Coronary artery (tissue), 2 donors: ENCODE results near the gene CCDC81.
"Not testable (repeated sequence)": the region's sequence is repeated elsewhere in the genome, so short reads cannot be mapped to it uniquely, and the experiment has no call there.

Experiments
- DNase-seq: peaks from one replicate; pipeline ENCODE4 v3.0.0-alpha.2; 2017; ENCODE audit warnings: low spot score
- H3K27ac ChIP-seq, 2 donors: fragments of 200-600 bp; sonication (generic); one replicate each; pipeline ENCODE4 v1.5.1; 2016 to 2019
- H3K4me3 ChIP-seq: fragments of 200-600 bp; sonication (generic); 2 replicates; pipeline ENCODE4 v1.5.1; 2016; ENCODE audit warnings: mild to moderate bottlenecking, moderate library complexity
- TF ChIP-seq, protein P1 (sequence below): fragments of 200-600 bp; sonication (generic); IDR thresholded peaks from one replicate; pipeline ENCODE4 v1.5.1; 2019; ENCODE audit warnings: antibody characterized with exemption

The CCDC81 gene

DNA sequence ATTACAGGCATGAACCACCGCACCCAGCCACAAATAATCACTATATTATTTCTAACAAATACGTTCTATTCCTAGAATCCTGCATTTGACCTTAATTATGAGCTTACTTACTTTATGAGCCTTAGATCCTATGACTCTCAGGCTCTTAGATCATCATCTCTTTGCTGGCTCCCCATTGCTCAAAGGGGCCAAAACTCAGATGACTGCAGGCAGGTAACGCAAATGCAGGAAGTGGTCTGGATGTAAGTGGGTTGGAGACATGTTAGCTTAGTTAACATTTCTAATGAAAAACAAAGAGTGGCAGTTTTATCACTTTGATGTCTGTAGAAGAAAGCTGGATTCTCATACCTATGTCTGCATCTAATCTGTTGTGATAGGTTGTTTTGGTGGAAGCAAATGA lies 23.4 kb downstream of the CCDC81 start:
- Histone ChIP-seq H3K4me3 (no peak overlapping the region), H3K27ac (no peak overlapping the region)
- no peak for DNase-seq
- TF ChIP-seq, protein P1, sequence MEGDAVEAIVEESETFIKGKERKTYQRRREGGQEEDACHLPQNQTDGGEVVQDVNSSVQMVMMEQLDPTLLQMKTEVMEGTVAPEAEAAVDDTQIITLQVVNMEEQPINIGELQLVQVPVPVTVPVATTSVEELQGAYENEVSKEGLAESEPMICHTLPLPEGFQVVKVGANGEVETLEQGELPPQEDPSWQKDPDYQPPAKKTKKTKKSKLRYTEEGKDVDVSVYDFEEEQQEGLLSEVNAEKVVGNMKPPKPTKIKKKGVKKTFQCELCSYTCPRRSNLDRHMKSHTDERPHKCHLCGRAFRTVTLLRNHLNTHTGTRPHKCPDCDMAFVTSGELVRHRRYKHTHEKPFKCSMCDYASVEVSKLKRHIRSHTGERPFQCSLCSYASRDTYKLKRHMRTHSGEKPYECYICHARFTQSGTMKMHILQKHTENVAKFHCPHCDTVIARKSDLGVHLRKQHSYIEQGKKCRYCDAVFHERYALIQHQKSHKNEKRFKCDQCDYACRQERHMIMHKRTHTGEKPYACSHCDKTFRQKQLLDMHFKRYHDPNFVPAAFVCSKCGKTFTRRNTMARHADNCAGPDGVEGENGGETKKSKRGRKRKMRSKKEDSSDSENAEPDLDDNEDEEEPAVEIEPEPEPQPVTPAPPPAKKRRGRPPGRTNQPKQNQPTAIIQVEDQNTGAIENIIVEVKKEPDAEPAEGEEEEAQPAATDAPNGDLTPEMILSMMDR = no peak

DNA sequence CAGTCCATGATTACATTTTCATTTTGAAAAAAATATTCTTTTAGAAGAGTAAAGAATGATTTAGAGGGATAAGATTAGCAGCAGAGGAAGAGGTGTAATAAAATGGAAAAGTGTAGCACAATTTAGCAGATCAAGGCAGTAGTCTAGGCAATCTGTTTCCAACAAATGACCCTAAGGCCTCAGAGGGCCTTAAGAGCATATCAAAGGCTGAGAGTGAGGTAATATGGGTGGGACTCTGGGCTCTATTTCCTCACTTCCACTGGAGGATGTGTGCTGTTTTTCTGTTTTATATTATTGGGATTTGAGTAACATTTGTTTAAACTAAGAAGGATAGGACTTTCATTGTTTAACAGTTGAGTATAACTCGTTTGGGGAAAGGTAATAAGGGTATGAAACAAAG lies 28.8 kb downstream of the CCDC81 start:
- Histone ChIP-seq H3K27ac (no peak overlapping the region), H3K4me3 (no peak overlapping the region)
- no peak for DNase-seq
- TF ChIP-seq, protein P1 = no peak

DNA sequence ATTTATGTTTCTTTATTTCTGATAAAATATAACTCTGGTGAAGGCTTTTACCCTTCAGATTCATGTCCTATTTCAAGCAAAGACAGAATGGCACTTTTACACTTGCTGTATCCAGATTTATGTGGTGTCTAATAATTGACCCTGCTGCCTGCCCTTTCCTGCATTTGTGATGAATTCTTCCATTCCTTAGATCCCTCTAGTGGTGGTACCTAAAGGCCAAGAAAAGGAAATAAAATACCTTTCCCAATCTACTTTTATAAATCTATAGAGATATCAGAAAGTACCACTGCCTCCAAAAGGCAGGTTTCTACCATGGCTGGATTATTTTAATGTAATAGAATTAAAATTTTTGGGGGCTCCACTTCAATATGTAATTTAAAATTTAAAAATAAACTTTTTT lies 34.2 kb downstream of the CCDC81 start:
- no peak for DNase-seq

DNA sequence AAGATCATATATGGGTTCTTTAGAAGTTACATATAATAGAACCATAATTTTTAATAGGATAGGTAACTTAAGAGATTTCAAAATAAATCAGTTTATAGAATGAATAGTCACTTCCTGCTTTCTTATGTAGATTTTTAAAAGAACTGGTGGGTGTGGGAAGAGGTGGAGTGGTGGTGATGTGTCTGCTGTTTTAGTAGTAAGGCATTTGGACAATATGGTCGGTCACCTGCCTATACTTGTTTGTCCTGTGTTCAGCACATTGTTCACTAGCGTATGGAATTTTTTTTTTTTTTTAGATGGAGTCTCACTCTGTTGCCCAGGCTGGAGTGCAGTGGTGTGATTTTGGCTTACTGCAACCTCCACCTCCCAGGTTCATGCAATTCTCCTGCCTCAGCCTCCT lies 39.3 kb downstream of the CCDC81 start:
- Histone ChIP-seq H3K4me3 (no peak overlapping the region), H3K27ac (no peak overlapping the region)
- no peak for DNase-seq
- TF ChIP-seq, protein P1 = no peak

More for the DNA sequence above, 34.2 kb downstream of the CCDC81 start:
- Histone ChIP-seq H3K4me3 (no peak overlapping the region), H3K27ac (no peak overlapping the region)
- TF ChIP-seq, protein P1 = no peak

DNA sequence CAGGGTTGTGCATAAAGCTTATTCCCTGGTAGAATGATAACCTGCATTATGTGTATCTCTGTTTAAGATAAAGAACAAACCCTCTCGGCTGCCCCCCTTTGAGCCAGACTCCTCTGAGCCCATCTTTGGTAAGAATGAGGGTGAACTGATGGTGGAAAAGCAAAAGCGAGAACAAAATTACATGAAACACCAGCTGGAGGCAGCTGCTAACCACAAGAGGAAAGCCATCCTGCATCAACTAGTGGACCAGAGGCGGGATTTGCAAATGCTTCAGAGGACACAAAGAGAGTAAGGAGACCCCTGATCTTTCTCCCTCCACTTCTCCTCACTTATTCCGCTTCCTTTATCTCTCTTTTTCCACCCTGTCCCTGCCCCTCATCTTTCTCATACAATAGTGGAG lies 40.3 kb downstream of the CCDC81 start:
- DNase-seq = no peak
- Histone ChIP-seq H3K27ac (no peak overlapping the region), H3K4me3 (no peak overlapping the region)
- TF ChIP-seq, protein P1 = no peak

DNA sequence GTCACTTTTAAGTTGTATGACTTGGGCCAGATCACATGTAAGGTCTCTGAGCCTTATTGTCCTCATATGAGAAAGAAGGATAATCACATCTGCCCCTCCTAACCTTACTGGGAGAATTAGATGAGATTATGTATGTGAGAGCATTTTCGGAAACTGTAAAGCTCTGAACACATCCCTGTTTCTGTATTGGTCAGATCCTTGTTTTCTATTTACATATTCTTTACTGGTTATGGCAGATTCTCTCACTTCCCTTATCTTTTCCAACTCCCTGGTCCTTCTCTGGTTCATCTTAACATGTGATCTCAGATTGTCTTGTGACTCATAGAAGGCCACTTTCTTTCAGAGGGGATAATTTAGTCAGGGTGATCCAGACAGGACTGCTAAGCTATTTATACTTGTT lies 41.8 kb downstream of the CCDC81 start:
- TF ChIP-seq, protein P1 = no peak
- no peak for DNase-seq
- Histone ChIP-seq H3K27ac (no peak overlapping the region), H3K4me3 (no peak overlapping the region)

DNA sequence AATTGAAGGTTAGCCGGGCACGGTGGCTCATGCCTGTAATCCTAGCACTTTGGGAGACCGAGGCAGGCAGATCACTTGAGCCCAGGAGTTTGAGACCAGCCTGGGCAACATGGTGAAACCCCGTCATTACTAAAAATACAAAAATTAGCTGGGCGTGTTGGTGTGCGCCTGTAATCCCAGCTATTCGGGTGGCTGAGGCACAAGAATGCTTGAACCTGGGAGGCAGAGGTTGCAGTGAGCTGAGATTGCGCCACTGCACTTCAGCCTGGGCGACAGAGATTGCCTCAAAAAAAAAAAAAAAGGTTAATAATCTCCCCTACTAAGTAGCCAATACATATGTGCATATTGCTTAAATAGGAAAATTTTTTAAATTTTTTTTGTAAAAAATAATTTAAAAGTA lies 42.3 kb downstream of the CCDC81 start:
- not testable (repeated sequence) for H3K27ac ChIP-seq, H3K4me3 ChIP-seq, DNase-seq

DNA sequence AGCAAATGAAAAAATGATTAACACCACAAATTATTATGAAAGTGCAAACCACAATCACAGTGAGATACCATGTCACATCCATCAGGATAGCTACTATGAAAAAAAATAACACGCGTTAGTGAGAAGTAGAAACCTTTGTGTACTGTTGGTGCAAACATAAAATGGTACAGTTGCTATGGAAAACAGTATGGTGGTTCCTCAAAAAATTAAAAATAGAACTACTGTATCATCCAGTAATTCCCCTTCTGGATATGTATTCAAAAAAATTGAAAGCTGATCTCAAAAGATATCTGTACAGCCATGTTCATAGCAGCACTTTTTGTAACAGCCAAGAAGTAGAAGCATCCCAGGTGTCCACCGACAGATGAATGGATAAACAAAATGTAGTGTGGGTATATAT lies 43.4 kb downstream of the CCDC81 start:
- Histone ChIP-seq H3K27ac (no peak overlapping the region), H3K4me3 (no peak overlapping the region)
- TF ChIP-seq, protein P1 = no peak
- no peak for DNase-seq
